RPMI7951 (cell line): ENCODE measurements around the gene COASY. TPM values are rescaled to one million over a fixed set of nuclear protein-coding genes. Genes with fewer than 3 reads are reported as not detected.
"Not testable (repeated sequence)": the region's sequence is repeated elsewhere in the genome, so short reads cannot be mapped to it uniquely, and the experiment has no call there.

Source experiments
- DNase-seq: peaks from one replicate; pipeline ENCODE4 v3.0.0-alpha.2; 2012; ENCODE audit warnings: low read depth
- total RNA-seq: library from RNA; depleted of rRNA; stranded (reverse); fragments of >200 nt; shearing (Covaris generic); gene quantifications from 2 replicates; pipeline ENCODE4 v1.2.3, GENCODE V29; 2014

The COASY gene
- total RNA-seq, 1 experiment from 2014 or later = 17.8 TPM

GRCh38 chr17:42553161-42553818, 8.7 kb upstream of the COASY start:
- no peak for DNase-seq

- no peak for DNase-seq
Observed at GRCh38 chr17:42553866-42554249, 8.1 kb upstream of the COASY start.

- peak; percentile 74 for DNase-seq
Observed at GRCh38 chr17:42554250-42555121, 7.5 kb upstream of the COASY start.

- no peak for DNase-seq
Observed at GRCh38 chr17:42555122-42555622, 6.8 kb upstream of the COASY start.

- not testable (repeated sequence) for DNase-seq
Observed at GRCh38 chr17:42555961-42556617, 5.9 kb upstream of the COASY start.

- no peak for DNase-seq
Observed at GRCh38 chr17:42559075-42559474, 2.9 kb upstream of the COASY start.

GRCh38 chr17:42560246-42560645, 1.7 kb upstream of the COASY start:
- no peak for DNase-seq

GRCh38 chr17:42562388-42563142, 617 bp downstream of the COASY start:
- DNase-seq = no peak

GRCh38 chr17:42563143-42563509, 1.2 kb downstream of the COASY start:
- DNase-seq = no peak

- DNase-seq = peak; percentile 75
Observed at GRCh38 chr17:42563543-42563942, 1.6 kb downstream of the COASY start.

- DNase-seq = no peak
Observed at GRCh38 chr17:42563950-42564349, 2.0 kb downstream of the COASY start.

GRCh38 chr17:42564815-42565522, 3.0 kb downstream of the COASY start:
- DNase-seq = no peak

- no peak for DNase-seq
Observed at GRCh38 chr17:42565523-42566214, 3.7 kb downstream of the COASY start.

- no peak for DNase-seq
Observed at GRCh38 chr17:42566215-42566882, 4.4 kb downstream of the COASY start.

- peak; percentile 86 for DNase-seq
Observed at GRCh38 chr17:42566883-42567573, 5.1 kb downstream of the COASY start, which contains the start of gene MLX. MLX (plus strand) TSS chr17:42567100; CDS start chr17:42567125, 25 bp downstream.

GRCh38 chr17:42568341-42569111, 6.6 kb downstream of the COASY start:
- no peak for DNase-seq

GRCh38 chr17:42571435-42572225, 9.7 kb downstream of the COASY start:
- no peak for DNase-seq

- DNase-seq = no peak
Observed at GRCh38 chr17:42573095-42573494, 11.1 kb downstream of the COASY start.
